GM12865 (cell line): Measurements from ENCODE around the gene AP1B1.
"Not testable (repeated sequence)": the region's sequence is repeated elsewhere in the genome, so short reads cannot be mapped to it uniquely, and the experiment has no call there.

Experiments
- DNase-seq: peaks from one replicate; pipeline ENCODE4 v3.0.0; 2010; ENCODE audit warnings: low read depth
- H3K4me3 ChIP-seq: 2 replicates; pipeline ENCODE4 v1.5.1; 2011; ENCODE audit warnings: mild to moderate bottlenecking, low read depth, low read length, control low read depth
- CTCF ChIP-seq: IDR thresholded peaks from 2 replicates; pipeline ENCODE4 v1.5.1; 2011; ENCODE audit warnings: low read length, control low read depth, low read depth, inconsistent platforms; ENCODE audit not compliant: insufficient read depth; ENCODE audit errors: missing control alignments

The AP1B1 gene

GRCh38 chr22:29359469-29359868 is 28.9 kb downstream of the AP1B1 start:
- TF ChIP-seq CTCF = no peak
- H3K4me3 ChIP-seq = no peak overlapping the region
- no peak for DNase-seq

GRCh38 chr22:29357193-29357890 is 31.0 kb downstream of the AP1B1 start:
- not testable (repeated sequence) for DNase-seq, H3K4me3 ChIP-seq

- no peak for DNase-seq
- H3K4me3 ChIP-seq = no peak overlapping the region
- no peak for TF ChIP-seq CTCF
Measured at GRCh38 chr22:29353860-29354259, 34.5 kb downstream of the AP1B1 start.

- no peak overlapping the region for H3K4me3 ChIP-seq
- DNase-seq = no peak
- no peak for TF ChIP-seq CTCF
Measured at GRCh38 chr22:29353286-29353685, 35.1 kb downstream of the AP1B1 start.

- no peak overlapping the region for H3K4me3 ChIP-seq
- TF ChIP-seq CTCF = no peak
- no peak for DNase-seq
Measured at GRCh38 chr22:29352778-29353177, 35.6 kb downstream of the AP1B1 start.

- no peak for TF ChIP-seq CTCF
- no peak for DNase-seq
- H3K4me3 ChIP-seq = no peak overlapping the region
Measured at GRCh38 chr22:29351891-29352290, 36.5 kb downstream of the AP1B1 start.

- no peak overlapping the region for H3K4me3 ChIP-seq
- no peak for DNase-seq
- no peak for TF ChIP-seq CTCF
Measured at GRCh38 chr22:29351042-29351441, 37.3 kb downstream of the AP1B1 start.
